Naive thymus-derived CD4-positive, alpha-beta T cell (primary cell): ENCODE data around the gene SEPTIN7. TPM values are rescaled to one million over a fixed set of nuclear protein-coding genes. Genes with fewer than 3 reads are reported as not detected.

ENCODE experiments used
- ATAC-seq: fragments of 150-1000 bp; cut with Tn5 transposase; 2 replicates; pipeline ENCODE4 v1.10.0; 2021; ENCODE audit warnings: mild to moderate bottlenecking, moderate library complexity
- CTCF ChIA-PET: fragments of 350-600 bp; sonication (Branson Sonifier 250); formaldehyde crosslinking; loops from one replicate; lab custom pipeline; 2021; ENCODE audit warnings: antibody characterized with exemption; lab: Charles Lee
- POLR2A ChIA-PET: fragments of 350-600 bp; sonication (Branson Sonifier 250); formaldehyde crosslinking; loops from one replicate; lab custom pipeline; 2021; ENCODE audit warnings: antibody characterized with exemption, inconsistent platforms; lab: Charles Lee
- DNase-seq, 9 donors: peaks; one replicate each; pipeline versions ENCODE4 v3.0.0 to v3.0.0-alpha.2; 2020 to 2022; ENCODE audit warnings: mixed read lengths in 1 of 9
- H3K27ac ChIP-seq: one replicate; pipeline ENCODE4 v1.7.0; 2013; ENCODE audit warnings: mild to moderate bottlenecking, low read depth, low read length, moderate library complexity
- H3K27me3 ChIP-seq, 2 donors: one replicate each; pipeline ENCODE4 v1.7.0; 2013; ENCODE audit warnings: low read length in 2 of 2, mild to moderate bottlenecking in 2 of 2, moderate library complexity in 2 of 2; ENCODE audit not compliant: control insufficient read depth in 2 of 2, insufficient read depth in 2 of 2
- H3K36me3 ChIP-seq, 3 experiments: 1 replicate in 2 of 3; 2 replicates in 1 of 3; pipeline ENCODE4 v1.7.0; 2013; ENCODE audit warnings: low read length in 3 of 3, mild to moderate bottlenecking in 3 of 3, moderate library complexity in 1 of 3; ENCODE audit not compliant: insufficient read depth in 3 of 3, control insufficient read depth in 2 of 3
- H3K4me1 ChIP-seq, 2 donors: one replicate each; pipeline ENCODE4 v1.7.0; 2013; ENCODE audit warnings: low read length in 2 of 2, mild to moderate bottlenecking in 2 of 2, moderate library complexity in 1 of 2; ENCODE audit not compliant: control insufficient read depth in 2 of 2, insufficient read depth in 2 of 2
- H3K4me3 ChIP-seq: 2 replicates; pipeline ENCODE4 v1.7.0; 2013; ENCODE audit warnings: mild to moderate bottlenecking, low read length
- H3K9me3 ChIP-seq, 3 experiments: 1 replicate in 2 of 3; 2 replicates in 1 of 3; pipeline ENCODE4 v1.7.0; 2013; ENCODE audit warnings: low read length in 3 of 3; ENCODE audit not compliant: control insufficient read depth in 2 of 3
- H3K27ac Mint-ChIP-seq, 9 donors: one replicate each; pipeline ENCODE4 v1.8.0; 2020 to 2022; ENCODE audit warnings: mixed read lengths in 9 of 9, mild to moderate bottlenecking in 8 of 9, moderate library complexity in 5 of 9, inconsistent platforms in 2 of 9
- H3K27me3 Mint-ChIP-seq, 5 donors: one replicate each; pipeline ENCODE4 v1.8.0; 2021 to 2022; ENCODE audit warnings: mixed read lengths in 5 of 5, mild to moderate bottlenecking in 1 of 5
- H3K36me3 Mint-ChIP-seq, 5 donors: one replicate each; pipeline ENCODE4 v1.8.0; 2020 to 2022; ENCODE audit warnings: mixed read lengths in 5 of 5, mild to moderate bottlenecking in 3 of 5, inconsistent platforms in 1 of 5
- H3K4me1 Mint-ChIP-seq, 7 donors: one replicate each; pipeline ENCODE4 v1.8.0; 2020 to 2022; ENCODE audit warnings: mixed read lengths in 7 of 7, mild to moderate bottlenecking in 3 of 7, inconsistent platforms in 1 of 7
- H3K4me3 Mint-ChIP-seq, 10 donors: one replicate each; pipeline ENCODE4 v1.8.0; 2020 to 2022; ENCODE audit warnings: mild to moderate bottlenecking in 10 of 10, mixed read lengths in 10 of 10, moderate library complexity in 6 of 10, inconsistent platforms in 2 of 10
- H3K9me3 Mint-ChIP-seq, 11 donors: one replicate each; pipeline ENCODE4 v1.8.0; 2020 to 2022; ENCODE audit warnings: mixed read lengths in 11 of 11, mild to moderate bottlenecking in 4 of 11, inconsistent platforms in 1 of 11, moderate library complexity in 1 of 11
- intact Hi-C, 2 donors: fragments of 100-400 bp; cut with micrococcal nuclease; formaldehyde crosslinking; loops; one replicate each; pipeline ENCODE4 v1.15.1; 2023
- polyA plus RNA-seq, 2 donors: library from polyadenylated mRNA; unstranded; fragments of 300-500 nt; fragmentation: Illumina TruSeq; gene quantifications; one replicate each; pipeline ENCODE4 v1.2.3, GENCODE V29; 2021
- total RNA-seq, 6 experiments: library from RNA in 5 of 6; stranded (reverse) in 5 of 6; gene quantifications; 1 replicate in 5 of 6; 2 replicates in 1 of 6; pipeline ENCODE4 v1.2.3 and lab custom pipeline; 2021 to 2026

The SEPTIN7 gene
- total and polyA plus RNA-seq, 7 experiments from 2014 or later, result 174 to 566 (median 197) TPM

GRCh38 chr7:35804231-35804970, 3.5 kb downstream of the SEPTIN7 start:
- ChIA-PET CTCF (interaction anchor here (0.6 to 0.9 kb wide), 2 partner anchors 26 to 100 kb away, joined by 3 read pairs; no protein-coding TSS in a partner anchor), POLR2A (interaction anchor here (0.7 to 5.9 kb wide), 4 partner anchors 17 to 94 kb away, joined by 3 to 41 read pairs (median 4); no protein-coding TSS in a partner anchor)
- Mint-ChIP-seq H3K9me3 (peaks cover 0 to 1% (median 0%) of the 10 kb centered on the region in 11 donors), H3K36me3 (peaks cover under 1 to 24% (median 17%) of the 10 kb centered on the region in 5 donors), H3K27me3 (no peaks in the 10 kb centered on the region), H3K27ac (peak overlapping the region in 7 of 9 donors; percentile 12 to 51 (median 28)), H3K4me1 (peaks cover 59 to 75% (median 67%) of the 10 kb centered on the region in 7 donors), H3K4me3 (peak overlapping the region; percentile 9 to 98 (median 72))
- H3K4me1 ChIP-seq, result peaks cover 40 to 67% of the 10 kb centered on the region in 2 donors
- no peaks in the 10 kb centered on the region for H3K27me3 ChIP-seq
- intact Hi-C loops, result loop anchor here (5.0 to 10.0 kb wide), 7 partner anchors 50 to 1643 kb away; partner anchors contain the start of genes ELMO1 (in 2 of the 2) and EEPD1 (in 1 of the 2)
- no peak overlapping the region for H3K4me3 ChIP-seq
- H3K36me3 ChIP-seq, result peaks cover 0 to 9% (median 0%) of the 10 kb centered on the region in 3 experiments
- ATAC-seq (no peak), DNase-seq (no peak)
- H3K9me3 ChIP-seq, result no peaks in the 10 kb centered on the region
- no peak overlapping the region for H3K27ac ChIP-seq

- Histone ChIP-seq H3K27ac (no peak overlapping the region), H3K4me1 (peaks cover 37 to 62% of the 10 kb centered on the region in 2 donors), H3K27me3 (no peaks in the 10 kb centered on the region), H3K36me3 (peaks cover 0 to 6% (median 0%) of the 10 kb centered on the region in 3 experiments), H3K9me3 (no peaks in the 10 kb centered on the region), H3K4me3 (no peak overlapping the region)
- DNase-seq (no peak), ATAC-seq (no peak)
- H3K9me3 Mint-ChIP-seq, result peaks cover 0 to 6% (median 0%) of the 10 kb centered on the region in 11 donors
- ChIA-PET CTCF (no interaction called here), POLR2A (interaction anchor here (0.7 kb wide), 1 partner anchor 71 kb away, joined by 3 read pairs; no protein-coding TSS in a partner anchor)
- H3K4me1 Mint-ChIP-seq, result peaks cover 62 to 84% (median 74%) of the 10 kb centered on the region in 7 donors
- H3K27me3 Mint-ChIP-seq, result no peaks in the 10 kb centered on the region
- H3K27ac Mint-ChIP-seq, result peak overlapping the region in 7 of 9 donors; percentile 26 to 83 (median 70)
- peak overlapping the region; percentile 2 to 78 (median 36) for H3K4me3 Mint-ChIP-seq
- intact Hi-C loops, result loop anchor here in 1 of 2 donors (10.0 kb wide), 2 partner anchors 49 to 1639 kb away; partner anchors contain the start of gene ELMO1
- peaks cover 4 to 31% (median 23%) of the 10 kb centered on the region in 5 donors for H3K36me3 Mint-ChIP-seq
Measured at GRCh38 chr7:35805876-35806275, 5.0 kb downstream of the SEPTIN7 start.

GRCh38 chr7:35816514-35816913, 15.7 kb downstream of the SEPTIN7 start:
- H3K27ac ChIP-seq, result no peak overlapping the region
- H3K9me3 Mint-ChIP-seq, result peaks cover 6 to 69% (median 37%) of the 10 kb centered on the region in 11 donors
- no peak overlapping the region for H3K4me3 ChIP-seq
- H3K27me3 ChIP-seq, result no peaks in the 10 kb centered on the region
- POLR2A ChIA-PET, result interaction anchor here (1.0 kb wide), 1 partner anchor 16 kb away, joined by 3 read pairs; the partner anchor contains the start of gene SEPTIN7
- H3K4me3 Mint-ChIP-seq, result peak overlapping the region in 3 of 10 donors; percentile 41 to 52 (median 48)
- no peaks in the 10 kb centered on the region for H3K27me3 Mint-ChIP-seq
- H3K9me3 ChIP-seq, result peaks cover 0 to 10% (median 4%) of the 10 kb centered on the region in 3 experiments
- H3K4me1 ChIP-seq, result no peaks in the 10 kb centered on the region
- CTCF ChIA-PET, result no interaction called here
- H3K36me3 Mint-ChIP-seq, result peaks cover 21 to 72% (median 63%) of the 10 kb centered on the region in 5 donors
- intact Hi-C loops, result loop anchor here in 1 of 2 donors (1.0 kb wide), 1 partner anchor 15 kb away; the partner anchor contains the start of gene SEPTIN7
- ATAC-seq (no peak), DNase-seq (no peak)
- peak overlapping the region in 1 of 9 donors; percentile 48 for H3K27ac Mint-ChIP-seq
- peaks cover 49 to 94% (median 90%) of the 10 kb centered on the region in 7 donors for H3K4me1 Mint-ChIP-seq
- H3K36me3 ChIP-seq, result no peaks in the 10 kb centered on the region

GRCh38 chr7:35817181-35817580, 16.3 kb downstream of the SEPTIN7 start:
- Mint-ChIP-seq H3K36me3 (peaks cover 21 to 72% (median 63%) of the 10 kb centered on the region in 5 donors), H3K4me1 (peaks cover 49 to 91% (median 85%) of the 10 kb centered on the region in 7 donors), H3K27ac (no peak overlapping the region), H3K4me3 (peak overlapping the region in 7 of 10 donors; percentile 0 to 61 (median 41)), H3K27me3 (no peaks in the 10 kb centered on the region), H3K9me3 (peaks cover 6 to 69% (median 37%) of the 10 kb centered on the region in 11 donors)
- H3K9me3 ChIP-seq, result peaks cover 0 to 10% (median 4%) of the 10 kb centered on the region in 3 experiments
- DNase-seq (no peak), ATAC-seq (no peak)
- ChIA-PET POLR2A (no interaction called here), CTCF (no interaction called here)
- no peak overlapping the region for H3K4me3 ChIP-seq
- intact Hi-C loops, result no loop called here
- no peaks in the 10 kb centered on the region for H3K4me1 ChIP-seq
- no peak overlapping the region for H3K27ac ChIP-seq
- H3K36me3 ChIP-seq, result no peaks in the 10 kb centered on the region
- no peaks in the 10 kb centered on the region for H3K27me3 ChIP-seq

GRCh38 chr7:35817930-35818329, 17.1 kb downstream of the SEPTIN7 start:
- H3K9me3 Mint-ChIP-seq, result peaks cover 6 to 74% (median 37%) of the 10 kb centered on the region in 11 donors
- ChIA-PET CTCF (no interaction called here), POLR2A (no interaction called here)
- peaks cover 21 to 78% (median 63%) of the 10 kb centered on the region in 5 donors for H3K36me3 Mint-ChIP-seq
- Histone ChIP-seq H3K4me1 (peaks cover 0 to 5% of the 10 kb centered on the region in 2 donors), H3K27ac (no peak overlapping the region), H3K4me3 (no peak overlapping the region), H3K27me3 (no peaks in the 10 kb centered on the region), H3K9me3 (peaks cover 0 to 10% (median 4%) of the 10 kb centered on the region in 3 experiments), H3K36me3 (no peaks in the 10 kb centered on the region)
- intact Hi-C loops, result no loop called here
- H3K4me1 Mint-ChIP-seq, result peaks cover 51 to 89% (median 77%) of the 10 kb centered on the region in 7 donors
- ATAC-seq, result no peak
- H3K27ac Mint-ChIP-seq, result peak overlapping the region in 5 of 9 donors; percentile 9 to 71 (median 36)
- no peaks in the 10 kb centered on the region for H3K27me3 Mint-ChIP-seq
- DNase-seq, result no peak
- H3K4me3 Mint-ChIP-seq, result peak overlapping the region in 8 of 10 donors; percentile 21 to 65 (median 46)

GRCh38 chr7:35818513-35818912, 17.7 kb downstream of the SEPTIN7 start:
- ChIA-PET POLR2A (interaction anchor here (3.3 kb wide), 1 partner anchor 18 kb away, joined by 15 read pairs; the partner anchor contains the start of gene SEPTIN7), CTCF (no interaction called here)
- Mint-ChIP-seq H3K9me3 (peaks cover 6 to 74% (median 37%) of the 10 kb centered on the region in 11 donors), H3K4me1 (peaks cover 51 to 85% (median 72%) of the 10 kb centered on the region in 7 donors), H3K4me3 (peak overlapping the region in 8 of 10 donors; percentile 1 to 65 (median 34)), H3K27ac (peak overlapping the region in 5 of 9 donors; percentile 9 to 52 (median 36)), H3K36me3 (peaks cover 21 to 78% (median 61%) of the 10 kb centered on the region in 5 donors), H3K27me3 (no peaks in the 10 kb centered on the region)
- H3K4me3 ChIP-seq, result no peak overlapping the region
- DNase-seq (no peak), ATAC-seq (no peak)
- no peaks in the 10 kb centered on the region for H3K27me3 ChIP-seq
- H3K36me3 ChIP-seq, result no peaks in the 10 kb centered on the region
- peaks cover 2 to 7% of the 10 kb centered on the region in 2 donors for H3K4me1 ChIP-seq
- peaks cover 0 to 10% (median 4%) of the 10 kb centered on the region in 3 experiments for H3K9me3 ChIP-seq
- intact Hi-C loops, result no loop called here
- H3K27ac ChIP-seq, result no peak overlapping the region
